IMR-90 (cell line): ENCODE data around the gene MROH8. TPM values are rescaled to one million over a fixed set of nuclear protein-coding genes. Genes with fewer than 3 reads are reported as not detected.

Experiments used
- ATAC-seq: fragments of 200-7000 bp; cut with Tn5 transposase; 2 replicates; pipeline ENCODE4 v1.9.1; 2020; ENCODE audit warnings: low read depth, mild to moderate bottlenecking, moderate library complexity
- BruUV-seq: library from RNA; stranded (reverse); fragments of 400-500 nt; replicated peaks from 2 replicates; lab custom pipeline; 2021; lab: Mats Ljungman, UMichigan
- CTCF ChIA-PET: fragments of 300-600 bp; formaldehyde crosslinking; extraction: SDS; loops from one replicate; lab custom pipeline; 2021; ENCODE audit warnings: antibody characterized with exemption; lab: Yijun Ruan, JAX
- POLR2A ChIA-PET: fragments of 300-600 bp; sonication (Branson Sonifier 250); formaldehyde crosslinking; loops from one replicate; lab custom pipeline; 2022; ENCODE audit warnings: antibody characterized with exemption; ENCODE audit not compliant: unreplicated experiment; lab: Charles Lee
- DNase-seq: peaks from one replicate; pipeline ENCODE4 v3.0.0; 2013
- H2AFZ ChIP-seq: replicated peaks from 2 replicates; pipeline ENCODE3; 2013; ENCODE audit warnings: low read length, mild to moderate bottlenecking; ENCODE audit not compliant: poor library complexity
- H2AK5ac ChIP-seq: 2 replicates; pipeline ENCODE4 v1.6.1; 2013; ENCODE audit warnings: low read depth, low read length, inconsistent platforms
- H2AK9ac ChIP-seq: replicated peaks from 2 replicates; pipeline ENCODE3; 2013; ENCODE audit warnings: mild to moderate bottlenecking, low read depth, low read length, moderate library complexity; ENCODE audit not compliant: poor library complexity
- H2BK120ac ChIP-seq: 2 replicates; pipeline ENCODE4 v1.6.1; 2013; ENCODE audit warnings: low read depth, low read length, inconsistent platforms
- H2BK15ac ChIP-seq: 3 replicates; pipeline ENCODE4 v1.6.1; 2013; ENCODE audit warnings: low read depth, low read length, inconsistent platforms
- H2BK20ac ChIP-seq: 2 replicates; pipeline ENCODE4 v1.6.1; 2013; ENCODE audit warnings: low read depth, mild to moderate bottlenecking, inconsistent platforms, low read length, moderate library complexity
- H2BK5ac ChIP-seq: 2 replicates; pipeline ENCODE4 v1.6.1; 2013; ENCODE audit warnings: mild to moderate bottlenecking, low read depth, low read length, inconsistent platforms; ENCODE audit not compliant: poor library complexity, severe bottlenecking
- H3K14ac ChIP-seq: replicated peaks from 2 replicates; pipeline ENCODE4 v1.6.1; 2013; ENCODE audit warnings: low read depth, low read length, inconsistent platforms
- H3K18ac ChIP-seq: 2 replicates; pipeline ENCODE4 v1.6.1; 2013; ENCODE audit warnings: low read depth, low read length, control low read depth
- H3K23ac ChIP-seq: 2 replicates; pipeline ENCODE4 v1.6.1; 2013; ENCODE audit warnings: low read depth, low read length, inconsistent platforms
- H3K27ac ChIP-seq: 2 replicates; pipeline ENCODE4 v1.5.1; 2013; ENCODE audit warnings: mild to moderate bottlenecking, control low read depth, low read length; ENCODE audit not compliant: insufficient read depth
- H3K27me3 ChIP-seq: 2 replicates; pipeline ENCODE4 v1.6.1; 2013; ENCODE audit warnings: low read length; ENCODE audit not compliant: control insufficient read depth, insufficient read depth
- H3K36me3 ChIP-seq: 2 replicates; pipeline ENCODE4 v1.6.1; 2013; ENCODE audit warnings: low read length, mixed read lengths; ENCODE audit not compliant: control insufficient read depth, insufficient read depth
- H3K4ac ChIP-seq: 2 replicates; pipeline ENCODE4 v1.6.1; 2013; ENCODE audit warnings: low read depth, low read length, inconsistent platforms
- H3K4me1 ChIP-seq: 2 replicates; pipeline ENCODE4 v1.6.1; 2013; ENCODE audit warnings: low read length, mixed read lengths; ENCODE audit not compliant: control insufficient read depth, insufficient read depth
- H3K4me2 ChIP-seq: 2 replicates; pipeline ENCODE4 v1.6.1; 2013; ENCODE audit warnings: low read depth, mild to moderate bottlenecking, control low read depth, low read length, moderate library complexity
- H3K4me3 ChIP-seq: 2 replicates; pipeline ENCODE4 v1.5.1; 2013; ENCODE audit warnings: low read depth, mild to moderate bottlenecking, control low read depth, low read length, moderate library complexity; ENCODE audit not compliant: insufficient read depth
- H3K56ac ChIP-seq: 2 replicates; pipeline ENCODE4 v1.6.1; 2013; ENCODE audit warnings: low read length, inconsistent platforms; ENCODE audit not compliant: insufficient read depth; ENCODE audit errors: extremely low read depth
- H3K79me1 ChIP-seq, 2 experiments: 2 replicates each; pipeline ENCODE4 v1.6.1; 2013; ENCODE audit warnings: low read length in 2 of 2, inconsistent platforms in 1 of 2, low read depth in 1 of 2
- H3K9ac ChIP-seq: 2 replicates; pipeline ENCODE4 v1.6.1; 2013; ENCODE audit warnings: low read depth, low read length, control low read depth
- H3K9me1 ChIP-seq: 2 replicates; pipeline ENCODE4 v1.6.1; 2013; ENCODE audit warnings: low read length, inconsistent platforms; ENCODE audit not compliant: insufficient read depth
- H3K9me3 ChIP-seq: 2 replicates; pipeline ENCODE4 v1.6.1; 2013; ENCODE audit warnings: low read length; ENCODE audit not compliant: control insufficient read depth, insufficient read depth
- H4K20me1 ChIP-seq: 2 replicates; pipeline ENCODE4 v1.6.1; 2013; ENCODE audit warnings: low read length, inconsistent platforms; ENCODE audit not compliant: insufficient read depth
- H4K5ac ChIP-seq: 2 replicates; pipeline ENCODE4 v1.6.1; 2013; ENCODE audit warnings: mild to moderate bottlenecking, low read depth, low read length, control low read depth
- H4K8ac ChIP-seq, 2 experiments: 2 replicates each; pipeline ENCODE4 v1.6.1; 2013; ENCODE audit warnings: low read depth in 2 of 2, low read length in 2 of 2, control low read depth in 1 of 2, inconsistent platforms in 1 of 2
- H4K91ac ChIP-seq: 2 replicates; pipeline ENCODE4 v1.6.1; 2013; ENCODE audit warnings: low read depth, low read length, inconsistent platforms; ENCODE audit not compliant: insufficient read depth
- CHD1 ChIP-seq: IDR thresholded peaks from 2 replicates; pipeline ENCODE4 v1.6.1; 2012; ENCODE audit warnings: low read depth, low read length, improper control_type of control experiment
- CTCF ChIP-seq: conservative IDR thresholded peaks from 2 replicates; pipeline ENCODE4 v1.5.1; 2012; ENCODE audit warnings: mild to moderate bottlenecking, low read depth, low read length, improper control_type of control experiment
- SMC3 ChIP-seq: fragments of 150-350 bp; IDR thresholded peaks from 2 replicates; pipeline ENCODE4 v1.6.1; 2016; ENCODE audit warnings: low read depth, mild to moderate bottlenecking, antibody characterized with exemption, low read length, moderate library complexity
- WGBS, 2 experiments: methylation state at CpG; one replicate each; pipeline versions ENCODE4 v1.1.5 to v1.1.7; 2013; ENCODE audit warnings: missing lambda C conversion rate in 2 of 2; ENCODE audit not compliant: insufficient read length in 1 of 2; ENCODE audit errors: extremely low coverage in 2 of 2; 5-methylcytosine and 5-hydroxymethylcytosine counted together
- dilution Hi-C: fragments of 300-500 bp; cut with HindIII; formaldehyde crosslinking; loops from one replicate; pipeline ENCODE4 v1.14.3; 2018; ENCODE audit warnings: low sequenced_read_pairs; ENCODE audit not compliant: unreplicated experiment
- in situ Hi-C: fragments of 300-500 bp; cut with MboI; formaldehyde crosslinking; loops from 3 replicates; pipeline ENCODE4 v1.14.3; 2019; ENCODE audit warnings: low sequenced_read_pairs, inconsistent platforms, mixed read lengths
- intact Hi-C: fragments of 100-400 bp; cut with micrococcal nuclease; formaldehyde crosslinking; loops from 2 replicates; pipeline ENCODE4 v1.10.0; 2022
- polyA plus RNA-seq, 3 experiments: library from polyadenylated mRNA; depleted of rRNA; stranded (reverse); fragments of >200 nt; gene quantifications; 2 replicates each; pipeline ENCODE4 v1.2.3, GENCODE V29; 2012; ENCODE audit warnings: low replicate concordance in 1 of 3
- total RNA-seq: library from RNA; depleted of rRNA; stranded (reverse); fragments of >200 nt; gene quantifications from 2 replicates; pipeline ENCODE4 v1.2.3, GENCODE V29; 2012

MROH8 gene
- total and polyA plus RNA-seq, 2 of the 4 experiments (the other 2 are of a cell fraction), result 1.3 to 1.8 TPM

DNA sequence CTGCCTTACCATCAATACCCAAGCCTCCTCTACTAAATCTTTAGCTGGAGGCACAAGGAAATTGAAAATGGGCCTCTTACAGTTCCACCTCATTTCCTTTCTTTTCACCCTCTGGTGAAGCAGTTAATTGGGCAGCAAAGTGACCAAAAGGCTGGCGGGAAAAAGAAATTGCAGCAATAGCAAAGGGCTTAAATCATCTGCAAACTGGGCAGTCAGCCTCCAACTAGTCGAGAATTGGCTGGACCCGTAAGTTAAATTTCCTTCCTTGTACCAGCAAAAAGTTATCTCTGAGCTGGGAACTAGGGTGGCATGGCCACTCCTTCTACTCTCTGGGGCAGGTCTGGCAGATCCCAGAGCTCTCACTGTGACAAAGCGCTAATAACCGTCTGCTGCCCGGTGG is 48.7 kb upstream of the MROH8 start:
- 90% methylated on average over 1 of the region's 6 CpGs; no CpG with 5 or more reads in 1 of the 2 experiments for WGBS, 2 experiments
- no peak overlapping the region for H3K14ac ChIP-seq
- no peak overlapping the region for H2AK9ac ChIP-seq
- dilution Hi-C loops, result no loop called here
- TF ChIP-seq CTCF (no peak), SMC3 (no peak), CHD1 (no peak)
- no peak overlapping the region for H4K8ac ChIP-seq
- peaks cover 69% of the 10 kb centered on the region for H3K36me3 ChIP-seq
- no peak overlapping the region for H2BK5ac ChIP-seq
- H2AK5ac ChIP-seq, result no peak overlapping the region
- H3K9me3 ChIP-seq, result no peaks in the 10 kb centered on the region
- no TSS peak for BruUV-seq
- H3K23ac ChIP-seq, result no peak overlapping the region
- in situ Hi-C loops, result no loop called here
- no peaks in the 10 kb centered on the region for H4K20me1 ChIP-seq
- no peak for DNase-seq
- no peak overlapping the region for H2BK120ac ChIP-seq
- no peak overlapping the region for H3K27ac ChIP-seq
- H3K4ac ChIP-seq, result no peak overlapping the region
- no peaks in the 10 kb centered on the region; the same call in 1 of the 2 replicates for H3K9me1 ChIP-seq
- CTCF ChIA-PET, result no interaction called here
- no peak overlapping the region for H3K9ac ChIP-seq
- intact Hi-C loops, result no loop called here
- H3K79me1 ChIP-seq, result peaks cover 8 to 10% of the 10 kb centered on the region in 2 experiments; a peak in 3 of 4 replicates
- H3K56ac ChIP-seq, result no peak overlapping the region
- no peak overlapping the region for H3K4me2 ChIP-seq
- no peak overlapping the region for H2AFZ ChIP-seq
- POLR2A ChIA-PET, result no interaction called here
- no peak overlapping the region for H3K18ac ChIP-seq
- ATAC-seq, result no peak
- no peak overlapping the region for H3K4me3 ChIP-seq
- H4K91ac ChIP-seq, result no peak overlapping the region
- no peak overlapping the region for H2BK20ac ChIP-seq
- H3K4me1 ChIP-seq, result no peaks in the 10 kb centered on the region
- H3K27me3 ChIP-seq, result no peaks in the 10 kb centered on the region
- no peak overlapping the region for H4K5ac ChIP-seq
- no peak overlapping the region for H2BK15ac ChIP-seq
